ENCODE results near the gene PPIG. TPM values are rescaled to one million over a fixed set of nuclear protein-coding genes. Genes with fewer than 3 reads are reported as not detected.

PPIG gene
- total and polyA plus RNA-seq, 9 of the 15 experiments (the other 6 are each of a cell fraction or from before 2014, with no cell fraction given), result 52.5 to 166 (median 124) TPM

DNA sequence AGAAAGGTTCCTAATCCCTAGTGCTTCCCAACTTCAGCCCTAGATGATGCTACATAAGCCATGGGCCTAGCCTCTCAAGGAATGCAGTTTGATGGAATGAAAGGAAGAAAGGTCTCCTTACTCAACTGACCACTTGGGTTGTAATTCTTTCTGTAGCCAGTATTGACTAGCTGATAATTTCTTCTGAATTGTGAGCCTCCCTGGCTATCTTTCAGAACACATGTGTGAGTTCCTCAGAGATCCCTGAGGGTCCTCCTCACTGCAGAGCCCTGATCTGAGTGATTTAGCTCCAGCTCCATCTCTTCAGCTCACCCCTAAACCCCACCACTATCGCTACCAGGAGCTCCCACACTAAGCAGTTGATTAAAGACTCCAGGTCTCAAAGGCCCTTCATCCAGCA is 78.6 kb downstream of the PPIG start (continued):
- TF ChIP-seq PHB2 (IDR thresholded peaks at IDR 0.05; ENCODE audit: low read depth) (peak; percentile 57; the same call in 1 of the 2 replicates), NFE2L1 (tag; IDR thresholded peaks at IDR 0.05; ENCODE audit: borderline replicate concordance, low read depth) (no peak), TBL1XR1 (IDR thresholded peaks at IDR 0.05; ENCODE audit: low read length in 2 of 2) (no peak), XRCC3 (IDR thresholded peaks at IDR 0.05) (no peak), TEAD4 (IDR thresholded peaks at IDR 0.05; ENCODE audit: low read length) (peak; percentile 80), TEAD4 (CRISPR knock-in tag; IDR thresholded peaks at IDR 0.05; ENCODE audit: borderline replicate concordance) (no peak), TAL1 (IDR thresholded peaks at IDR 0.05) (peak; percentile 82), DPF2 (IDR thresholded peaks at IDR 0.05) (peak; percentile 86), DNMT1 (IDR thresholded peaks at IDR 0.05) (no peak), KLF16 (IDR thresholded peaks at IDR 0.05) (peak; percentile 72), NCOR1 (IDR thresholded peaks at IDR 0.05) (peak; percentile 83), PRPF4 (IDR thresholded peaks at IDR 0.05; ENCODE audit: insufficient read depth, low read depth, low read length, poor library complexity, severe bottlenecking) (no peak), GATA2 (CRISPR knock-in tag; IDR thresholded peaks at IDR 0.05) (peak; percentile 75; the same call in 1 of the 2 replicates), HDAC6 (IDR thresholded peaks at IDR 0.05; ENCODE audit: low read depth, low read length) (no peak), BRD4 (IDR thresholded peaks at IDR 0.05) (no peak), ZNF121 (CRISPR knock-in tag; conservative IDR thresholded peaks at IDR 0.05) (no peak), KDM1A (IDR thresholded peaks at IDR 0.05) (peak; percentile 41; a peak in 1 of 4 replicates)
- TF ChIP-seq, protein P1, sequence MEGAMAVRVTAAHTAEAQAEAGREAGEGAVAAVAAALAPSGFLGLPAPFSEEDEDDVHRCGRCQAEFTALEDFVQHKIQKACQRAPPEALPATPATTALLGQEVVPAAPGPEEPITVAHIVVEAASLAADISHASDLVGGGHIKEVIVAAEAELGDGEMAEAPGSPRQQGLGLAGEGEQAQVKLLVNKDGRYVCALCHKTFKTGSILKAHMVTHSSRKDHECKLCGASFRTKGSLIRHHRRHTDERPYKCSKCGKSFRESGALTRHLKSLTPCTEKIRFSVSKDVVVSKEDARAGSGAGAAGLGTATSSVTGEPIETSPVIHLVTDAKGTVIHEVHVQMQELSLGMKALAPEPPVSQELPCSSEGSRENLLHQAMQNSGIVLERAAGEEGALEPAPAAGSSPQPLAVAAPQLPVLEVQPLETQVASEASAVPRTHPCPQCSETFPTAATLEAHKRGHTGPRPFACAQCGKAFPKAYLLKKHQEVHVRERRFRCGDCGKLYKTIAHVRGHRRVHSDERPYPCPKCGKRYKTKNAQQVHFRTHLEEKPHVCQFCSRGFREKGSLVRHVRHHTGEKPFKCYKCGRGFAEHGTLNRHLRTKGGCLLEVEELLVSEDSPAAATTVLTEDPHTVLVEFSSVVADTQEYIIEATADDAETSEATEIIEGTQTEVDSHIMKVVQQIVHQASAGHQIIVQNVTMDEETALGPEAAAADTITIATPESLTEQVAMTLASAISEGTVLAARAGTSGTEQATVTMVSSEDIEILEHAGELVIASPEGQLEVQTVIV (CRISPR knock-in tag; IDR thresholded peaks at IDR 0.05; ENCODE audit: borderline replicate concordance), result no peak
- TF ChIP-seq, protein P2, sequence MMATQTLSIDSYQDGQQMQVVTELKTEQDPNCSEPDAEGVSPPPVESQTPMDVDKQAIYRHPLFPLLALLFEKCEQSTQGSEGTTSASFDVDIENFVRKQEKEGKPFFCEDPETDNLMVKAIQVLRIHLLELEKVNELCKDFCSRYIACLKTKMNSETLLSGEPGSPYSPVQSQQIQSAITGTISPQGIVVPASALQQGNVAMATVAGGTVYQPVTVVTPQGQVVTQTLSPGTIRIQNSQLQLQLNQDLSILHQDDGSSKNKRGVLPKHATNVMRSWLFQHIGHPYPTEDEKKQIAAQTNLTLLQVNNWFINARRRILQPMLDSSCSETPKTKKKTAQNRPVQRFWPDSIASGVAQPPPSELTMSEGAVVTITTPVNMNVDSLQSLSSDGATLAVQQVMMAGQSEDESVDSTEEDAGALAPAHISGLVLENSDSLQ (IDR thresholded peaks at IDR 0.05), result peak; percentile 32; the same call in 1 of the 2 replicates
- TF ChIP-seq, protein P3, sequence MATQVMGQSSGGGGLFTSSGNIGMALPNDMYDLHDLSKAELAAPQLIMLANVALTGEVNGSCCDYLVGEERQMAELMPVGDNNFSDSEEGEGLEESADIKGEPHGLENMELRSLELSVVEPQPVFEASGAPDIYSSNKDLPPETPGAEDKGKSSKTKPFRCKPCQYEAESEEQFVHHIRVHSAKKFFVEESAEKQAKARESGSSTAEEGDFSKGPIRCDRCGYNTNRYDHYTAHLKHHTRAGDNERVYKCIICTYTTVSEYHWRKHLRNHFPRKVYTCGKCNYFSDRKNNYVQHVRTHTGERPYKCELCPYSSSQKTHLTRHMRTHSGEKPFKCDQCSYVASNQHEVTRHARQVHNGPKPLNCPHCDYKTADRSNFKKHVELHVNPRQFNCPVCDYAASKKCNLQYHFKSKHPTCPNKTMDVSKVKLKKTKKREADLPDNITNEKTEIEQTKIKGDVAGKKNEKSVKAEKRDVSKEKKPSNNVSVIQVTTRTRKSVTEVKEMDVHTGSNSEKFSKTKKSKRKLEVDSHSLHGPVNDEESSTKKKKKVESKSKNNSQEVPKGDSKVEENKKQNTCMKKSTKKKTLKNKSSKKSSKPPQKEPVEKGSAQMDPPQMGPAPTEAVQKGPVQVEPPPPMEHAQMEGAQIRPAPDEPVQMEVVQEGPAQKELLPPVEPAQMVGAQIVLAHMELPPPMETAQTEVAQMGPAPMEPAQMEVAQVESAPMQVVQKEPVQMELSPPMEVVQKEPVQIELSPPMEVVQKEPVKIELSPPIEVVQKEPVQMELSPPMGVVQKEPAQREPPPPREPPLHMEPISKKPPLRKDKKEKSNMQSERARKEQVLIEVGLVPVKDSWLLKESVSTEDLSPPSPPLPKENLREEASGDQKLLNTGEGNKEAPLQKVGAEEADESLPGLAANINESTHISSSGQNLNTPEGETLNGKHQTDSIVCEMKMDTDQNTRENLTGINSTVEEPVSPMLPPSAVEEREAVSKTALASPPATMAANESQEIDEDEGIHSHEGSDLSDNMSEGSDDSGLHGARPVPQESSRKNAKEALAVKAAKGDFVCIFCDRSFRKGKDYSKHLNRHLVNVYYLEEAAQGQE (IDR thresholded peaks at IDR 0.05; ENCODE audit: borderline replicate concordance), result peak; percentile 35
- TF ChIP-seq, protein P3 (CRISPR knock-in tag; IDR thresholded peaks at IDR 0.05; ENCODE audit: low read depth), result no peak
